Measurements from ENCODE around the gene CPNE6.

DNA sequence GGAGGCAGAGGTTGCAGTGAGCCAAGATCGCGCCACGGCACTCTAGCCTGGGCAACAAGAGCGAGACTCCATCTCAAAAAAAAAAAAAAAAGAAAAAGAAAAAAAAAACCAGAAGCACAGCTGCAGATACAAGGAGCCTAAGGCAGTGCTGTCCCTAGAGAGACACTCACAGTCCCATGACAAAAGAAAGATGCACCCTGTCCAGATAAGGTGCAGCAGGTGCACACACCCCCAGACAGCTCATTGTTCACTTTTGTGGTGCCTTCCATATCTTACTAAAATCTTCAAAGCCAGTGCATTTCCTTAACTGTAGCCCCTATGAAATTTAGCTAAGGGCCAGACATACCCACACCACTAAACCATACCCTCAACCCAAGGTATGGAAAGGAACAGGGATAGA lies 51.1 kb downstream of the CPNE6 start:
- TF ChIP-seq, protein P1, sequence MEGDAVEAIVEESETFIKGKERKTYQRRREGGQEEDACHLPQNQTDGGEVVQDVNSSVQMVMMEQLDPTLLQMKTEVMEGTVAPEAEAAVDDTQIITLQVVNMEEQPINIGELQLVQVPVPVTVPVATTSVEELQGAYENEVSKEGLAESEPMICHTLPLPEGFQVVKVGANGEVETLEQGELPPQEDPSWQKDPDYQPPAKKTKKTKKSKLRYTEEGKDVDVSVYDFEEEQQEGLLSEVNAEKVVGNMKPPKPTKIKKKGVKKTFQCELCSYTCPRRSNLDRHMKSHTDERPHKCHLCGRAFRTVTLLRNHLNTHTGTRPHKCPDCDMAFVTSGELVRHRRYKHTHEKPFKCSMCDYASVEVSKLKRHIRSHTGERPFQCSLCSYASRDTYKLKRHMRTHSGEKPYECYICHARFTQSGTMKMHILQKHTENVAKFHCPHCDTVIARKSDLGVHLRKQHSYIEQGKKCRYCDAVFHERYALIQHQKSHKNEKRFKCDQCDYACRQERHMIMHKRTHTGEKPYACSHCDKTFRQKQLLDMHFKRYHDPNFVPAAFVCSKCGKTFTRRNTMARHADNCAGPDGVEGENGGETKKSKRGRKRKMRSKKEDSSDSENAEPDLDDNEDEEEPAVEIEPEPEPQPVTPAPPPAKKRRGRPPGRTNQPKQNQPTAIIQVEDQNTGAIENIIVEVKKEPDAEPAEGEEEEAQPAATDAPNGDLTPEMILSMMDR (optimal IDR thresholded peaks at IDR 0.05 in 1 of 3, IDR thresholded peaks at IDR 0.05 in 1 of 3, conservative IDR thresholded peaks at IDR 0.05 in 1 of 3; ENCODE audit: extremely low read depth in 1 of 3, insufficient read depth in 2 of 3, low read length in 3 of 3), result no peak
- no peak for TF ChIP-seq EZH2 (IDR thresholded peaks at IDR 0.05; ENCODE audit: low read length)
